Cardiac septum (tissue), 1 donor: ENCODE data around the gene GALNT10. TPM values are rescaled to one million over a fixed set of nuclear protein-coding genes. Genes with fewer than 3 reads are reported as not detected.
"Not testable (repeated sequence)": the region's sequence is repeated elsewhere in the genome, so short reads cannot be mapped to it uniquely, and the experiment has no call there.

Experiments
- DNase-seq: peaks from one replicate; pipeline ENCODE4 v3.0.0-alpha.2; 2020; ENCODE audit warnings: low spot score
- intact Hi-C: fragments of 100-400 bp; cut with DNase I; formaldehyde crosslinking; loops from one replicate; pipeline ENCODE4 v1.14.0; 2022
- long read RNA-seq: library from polyadenylated mRNA; unstranded; transcript quantifications from one replicate; pipeline ENCODE4 v2.0.0, GENCODE V29; 2021
- total RNA-seq: library from RNA; stranded (reverse); fragmentation: NEBNext Ultra II Directional; extraction: Animal tissue kit (Norgen Biotek cat#: 25700); gene quantifications from one replicate; pipeline ENCODE4 v1.2.1, GENCODE V29; 2021
- donor health status: DM: no; HTN: no; CAD: no.

GALNT10 gene
- 15.5 TPM for total RNA-seq
- long read RNA-seq, full-length matches to known transcripts: 1 of 8 reads
- long read RNA-seq, partial matches to known transcripts: 3 of 8 reads
- long read RNA-seq, other reads (novel, unspliced or antisense): 4 of 8 reads

GRCh38 chr5:154190595-154191304, at the start of gene GALNT10:
TSS of gene GALNT10 (plus strand) at chr5:154190733. CDS start at chr5:154190867, 134 bp downstream.
- DNase-seq: peak; percentile 79
- intact Hi-C loops: loop anchor here (5.0 kb wide), 2 partner anchors 177 to 212 kb away; no protein-coding TSS in a partner anchor

GRCh38 chr5:154141745-154142221, 48.8 kb upstream of the GALNT10 start:
- intact Hi-C loops: loop anchor here (10.0 kb wide), 1 partner anchor 47 kb away; no protein-coding TSS in a partner anchor
- DNase-seq: no peak

- no peak for DNase-seq
- intact Hi-C loops: loop anchor here (10.0 kb wide), 1 partner anchor 48 kb away; no protein-coding TSS in a partner anchor
These were observed 47.3 kb upstream of the GALNT10 start for GRCh38 chr5:154143211-154143641.

GRCh38 chr5:154145268-154145667, 45.3 kb upstream of the GALNT10 start:
- DNase-seq: no peak

GRCh38 chr5:154146409-154146808, 44.1 kb upstream of the GALNT10 start:
- no peak for DNase-seq
- intact Hi-C loops: loop anchor here (10.0 kb wide), 1 partner anchor 52 kb away; no protein-coding TSS in a partner anchor

More at GRCh38 chr5:154145268-154145667, 45.3 kb upstream of the GALNT10 start:
- intact Hi-C loops: loop anchor here (10.0 kb wide), 1 partner anchor 50 kb away; no protein-coding TSS in a partner anchor

- intact Hi-C loops: loop anchor here (10.0 kb wide), 1 partner anchor 53 kb away; no protein-coding TSS in a partner anchor
- no peak for DNase-seq
These were observed 42.9 kb upstream of the GALNT10 start for GRCh38 chr5:154147666-154148065.

- DNase-seq, intact Hi-C loops: not testable (repeated sequence)
These were observed 40.1 kb upstream of the GALNT10 start for GRCh38 chr5:154150471-154150870.

GRCh38 chr5:154157483-154158378, 32.8 kb upstream of the GALNT10 start:
- intact Hi-C loops: no loop called here
- no peak for DNase-seq

GRCh38 chr5:154158379-154158737, 32.2 kb upstream of the GALNT10 start:
- no peak for DNase-seq
- intact Hi-C loops: no loop called here

- intact Hi-C loops: no loop called here
- no peak for DNase-seq
These were observed 31.2 kb upstream of the GALNT10 start for GRCh38 chr5:154159343-154159742.

GRCh38 chr5:154162539-154163151, 27.9 kb upstream of the GALNT10 start:
- intact Hi-C loops: no loop called here
- no peak for DNase-seq

- no peak for DNase-seq
These were observed 26.9 kb upstream of the GALNT10 start for GRCh38 chr5:154163327-154164248.

GRCh38 chr5:154164249-154164581, 26.3 kb upstream of the GALNT10 start:
- no peak for DNase-seq
- intact Hi-C loops: no loop called here

More at GRCh38 chr5:154163327-154164248, 26.9 kb upstream of the GALNT10 start:
- intact Hi-C loops: no loop called here

- intact Hi-C loops: no loop called here
- no peak for DNase-seq
These were observed 24.6 kb upstream of the GALNT10 start for GRCh38 chr5:154165886-154166285.

- intact Hi-C loops: no loop called here
- DNase-seq: no peak
These were observed 23.4 kb upstream of the GALNT10 start for GRCh38 chr5:154166901-154167791.

- no peak for DNase-seq
- intact Hi-C loops: no loop called here
These were observed 22.1 kb upstream of the GALNT10 start for GRCh38 chr5:154168395-154168794.

GRCh38 chr5:154172785-154173184, 17.7 kb upstream of the GALNT10 start:
- DNase-seq: no peak
- intact Hi-C loops: no loop called here
